ENCODE data around the gene ZNF215.
"Not testable (repeated sequence)": the region's sequence is repeated elsewhere in the genome, so short reads cannot be mapped to it uniquely, and the experiment has no call there.

Gene ZNF215

DNA sequence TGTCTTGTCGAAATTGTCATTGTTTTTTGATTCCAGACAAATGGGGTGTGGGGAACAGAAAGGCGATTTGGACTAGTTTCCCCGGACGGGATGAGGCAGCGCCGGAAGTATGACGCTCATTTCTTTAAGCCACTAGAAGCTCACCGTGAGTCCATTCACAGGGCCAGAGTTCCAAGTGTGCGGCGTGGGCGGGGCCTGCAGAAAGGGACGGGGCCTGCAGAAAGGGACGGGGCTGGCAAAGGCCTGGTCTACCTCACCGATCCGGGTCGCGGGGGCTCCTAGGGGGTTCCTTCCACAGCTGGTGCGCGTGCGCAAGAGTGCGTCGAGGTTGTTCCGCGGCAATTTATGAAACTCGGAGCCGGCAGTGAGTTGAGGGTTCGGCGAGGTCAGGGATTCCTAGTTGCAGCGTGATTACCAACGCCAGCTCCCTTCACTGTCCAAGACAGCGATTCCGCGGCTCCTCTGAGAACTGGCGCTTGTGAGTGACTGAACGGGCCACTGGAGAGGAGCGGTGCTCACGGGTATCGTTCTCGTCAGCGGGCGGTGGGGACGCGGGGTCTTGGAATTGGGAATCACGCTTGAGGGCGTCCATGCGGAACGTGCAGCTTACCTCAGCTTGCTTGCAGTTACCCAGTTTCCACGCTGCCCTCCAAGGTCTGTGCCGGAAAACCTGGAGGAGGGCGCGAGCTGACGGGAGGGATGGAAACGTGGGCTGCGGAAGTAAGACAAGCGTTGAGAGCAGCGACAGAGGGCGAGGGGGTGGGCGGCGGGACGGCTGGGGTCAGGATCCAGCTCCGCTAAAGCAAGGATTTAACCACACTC, at the start of gene ZNF215:
TSS of gene ZNF215 (plus strand) at position 219 of the 822 bp plus-strand sequence. CDS start 5,847 bp downstream, outside the sequence.
- in situ Hi-C loops (cut with HindIII; ENCODE audit: low sequenced_read_pairs), result no loop called here
- TF ChIP-seq, protein P1, sequence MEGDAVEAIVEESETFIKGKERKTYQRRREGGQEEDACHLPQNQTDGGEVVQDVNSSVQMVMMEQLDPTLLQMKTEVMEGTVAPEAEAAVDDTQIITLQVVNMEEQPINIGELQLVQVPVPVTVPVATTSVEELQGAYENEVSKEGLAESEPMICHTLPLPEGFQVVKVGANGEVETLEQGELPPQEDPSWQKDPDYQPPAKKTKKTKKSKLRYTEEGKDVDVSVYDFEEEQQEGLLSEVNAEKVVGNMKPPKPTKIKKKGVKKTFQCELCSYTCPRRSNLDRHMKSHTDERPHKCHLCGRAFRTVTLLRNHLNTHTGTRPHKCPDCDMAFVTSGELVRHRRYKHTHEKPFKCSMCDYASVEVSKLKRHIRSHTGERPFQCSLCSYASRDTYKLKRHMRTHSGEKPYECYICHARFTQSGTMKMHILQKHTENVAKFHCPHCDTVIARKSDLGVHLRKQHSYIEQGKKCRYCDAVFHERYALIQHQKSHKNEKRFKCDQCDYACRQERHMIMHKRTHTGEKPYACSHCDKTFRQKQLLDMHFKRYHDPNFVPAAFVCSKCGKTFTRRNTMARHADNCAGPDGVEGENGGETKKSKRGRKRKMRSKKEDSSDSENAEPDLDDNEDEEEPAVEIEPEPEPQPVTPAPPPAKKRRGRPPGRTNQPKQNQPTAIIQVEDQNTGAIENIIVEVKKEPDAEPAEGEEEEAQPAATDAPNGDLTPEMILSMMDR (IDR thresholded peaks at IDR 0.05; ENCODE audit: low read depth, low read length), result no peak
- DNase-seq (ENCODE audit: low read depth, low spot score), result peak; percentile 79
- peak within 1 kb of the TSS; percentile 76 for H3K4me3 ChIP-seq (ENCODE audit: low read depth, low read length)

DNA sequence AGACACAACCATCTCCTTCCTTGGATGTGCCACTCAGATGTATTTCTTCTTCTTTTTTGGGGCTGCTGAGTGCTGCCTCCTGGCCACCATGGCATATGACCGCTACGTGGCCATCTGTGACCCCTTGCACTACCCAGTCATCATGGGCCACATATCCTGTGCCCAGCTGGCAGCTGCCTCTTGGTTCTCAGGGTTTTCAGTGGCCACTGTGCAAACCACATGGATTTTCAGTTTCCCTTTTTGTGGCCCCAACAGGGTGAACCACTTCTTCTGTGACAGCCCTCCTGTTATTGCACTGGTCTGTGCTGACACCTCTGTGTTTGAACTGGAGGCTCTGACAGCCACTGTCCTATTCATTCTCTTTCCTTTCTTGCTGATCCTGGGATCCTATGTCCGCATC, 49.3 kb upstream of the ZNF215 start:
- in situ Hi-C loops (cut with HindIII; ENCODE audit: low sequenced_read_pairs), result no loop called here
- no peak for DNase-seq (ENCODE audit: low read depth, low spot score)
- no peak overlapping the region for H3K4me3 ChIP-seq (ENCODE audit: low read depth, low read length)
- TF ChIP-seq, protein P1 (IDR thresholded peaks at IDR 0.05; ENCODE audit: low read depth, low read length), result no peak

DNA sequence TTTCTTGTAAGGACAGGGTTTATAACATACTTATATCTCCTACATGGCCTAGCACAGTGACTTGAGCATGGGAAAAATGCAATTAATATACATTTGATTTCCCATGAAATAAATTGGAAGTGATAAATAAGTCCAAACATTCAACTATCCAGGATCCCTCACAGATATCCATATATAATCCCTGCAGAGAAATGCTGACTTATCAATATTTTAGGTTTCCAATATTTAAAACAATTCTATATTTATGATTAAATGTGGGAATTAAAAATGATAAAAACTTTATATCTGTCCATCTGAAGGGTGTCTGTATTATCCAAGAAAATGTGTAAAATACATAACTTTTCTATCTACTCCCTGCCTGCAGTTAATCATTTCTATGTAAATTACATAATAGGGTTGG, 43.5 kb upstream of the ZNF215 start:
- no peak overlapping the region for H3K4me3 ChIP-seq (ENCODE audit: low read depth, low read length)
- TF ChIP-seq, protein P1 (IDR thresholded peaks at IDR 0.05; ENCODE audit: low read depth, low read length), result no peak
- DNase-seq (ENCODE audit: low read depth, low spot score), result no peak
- in situ Hi-C loops (cut with HindIII; ENCODE audit: low sequenced_read_pairs), result no loop called here

DNA sequence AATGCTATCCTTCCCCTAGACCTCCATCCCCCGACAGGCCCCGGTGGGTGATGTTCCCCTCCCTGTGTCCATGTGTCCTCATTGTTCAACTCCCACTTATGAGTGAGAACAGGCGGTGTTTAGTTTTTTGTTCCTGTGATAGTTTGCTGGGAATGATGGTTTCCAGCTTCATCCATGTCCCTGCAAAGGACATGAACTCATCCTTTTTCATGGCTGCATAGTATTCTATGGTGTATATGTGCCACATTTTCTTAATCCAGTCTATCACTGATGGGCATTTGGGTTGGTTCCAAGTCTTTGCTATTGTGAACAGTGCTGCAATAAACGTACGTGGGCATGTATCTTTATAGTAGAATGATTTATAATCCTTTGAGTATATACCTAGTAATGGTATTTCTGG, 38.5 kb upstream of the ZNF215 start:
- H3K4me3 ChIP-seq (ENCODE audit: low read depth, low read length); DNase-seq (ENCODE audit: low read depth, low spot score); in situ Hi-C loops (cut with HindIII; ENCODE audit: low sequenced_read_pairs): not testable (repeated sequence)

- H3K4me3 ChIP-seq (ENCODE audit: low read depth, low read length), result no peak overlapping the region
- in situ Hi-C loops (cut with HindIII; ENCODE audit: low sequenced_read_pairs), result no loop called here
- DNase-seq (ENCODE audit: low read depth, low spot score), result no peak
- TF ChIP-seq, protein P1 (IDR thresholded peaks at IDR 0.05; ENCODE audit: low read depth, low read length), result no peak
Observed at GRCh38 chr11:6888830-6889229, 37.4 kb upstream of the ZNF215 start.

- TF ChIP-seq, protein P1 (IDR thresholded peaks at IDR 0.05; ENCODE audit: low read depth, low read length), result no peak
- H3K4me3 ChIP-seq (ENCODE audit: low read depth, low read length), result no peak overlapping the region
- DNase-seq (ENCODE audit: low read depth, low spot score), result no peak
- in situ Hi-C loops (cut with HindIII; ENCODE audit: low sequenced_read_pairs), result no loop called here
Observed at GRCh38 chr11:6889835-6890234, 36.4 kb upstream of the ZNF215 start.

GRCh38 chr11:6892400-6892799, 33.8 kb upstream of the ZNF215 start, which contains the start of gene OR2D2:
TSS of gene OR2D2 (minus strand) at chr11:6892500. CDS start at chr11:6892500, 0 bp downstream.
- no peak for DNase-seq (ENCODE audit: low read depth, low spot score)
- in situ Hi-C loops (cut with HindIII; ENCODE audit: low sequenced_read_pairs), result no loop called here
- H3K4me3 ChIP-seq (ENCODE audit: low read depth, low read length), result no peak within 1 kb of the TSS
- TF ChIP-seq, protein P1 (IDR thresholded peaks at IDR 0.05; ENCODE audit: low read depth, low read length), result no peak

Data from astrocyte of the spinal cord (primary cell).